MV-4-11 (cell line): ENCODE measurements around the gene HVCN1.
A peak's percentile ranks its signal among the peaks of the same experiment; 100 is the strongest.
"Not testable (repeated sequence)": the region's sequence is repeated elsewhere in the genome, so short reads cannot be mapped to it uniquely, and the experiment has no call there.

Source experiments
- DNase-seq: peaks from one replicate; lab custom pipeline; 2025; lab: John Stamatoyannopoulos, UW

The HVCN1 gene

DNA sequence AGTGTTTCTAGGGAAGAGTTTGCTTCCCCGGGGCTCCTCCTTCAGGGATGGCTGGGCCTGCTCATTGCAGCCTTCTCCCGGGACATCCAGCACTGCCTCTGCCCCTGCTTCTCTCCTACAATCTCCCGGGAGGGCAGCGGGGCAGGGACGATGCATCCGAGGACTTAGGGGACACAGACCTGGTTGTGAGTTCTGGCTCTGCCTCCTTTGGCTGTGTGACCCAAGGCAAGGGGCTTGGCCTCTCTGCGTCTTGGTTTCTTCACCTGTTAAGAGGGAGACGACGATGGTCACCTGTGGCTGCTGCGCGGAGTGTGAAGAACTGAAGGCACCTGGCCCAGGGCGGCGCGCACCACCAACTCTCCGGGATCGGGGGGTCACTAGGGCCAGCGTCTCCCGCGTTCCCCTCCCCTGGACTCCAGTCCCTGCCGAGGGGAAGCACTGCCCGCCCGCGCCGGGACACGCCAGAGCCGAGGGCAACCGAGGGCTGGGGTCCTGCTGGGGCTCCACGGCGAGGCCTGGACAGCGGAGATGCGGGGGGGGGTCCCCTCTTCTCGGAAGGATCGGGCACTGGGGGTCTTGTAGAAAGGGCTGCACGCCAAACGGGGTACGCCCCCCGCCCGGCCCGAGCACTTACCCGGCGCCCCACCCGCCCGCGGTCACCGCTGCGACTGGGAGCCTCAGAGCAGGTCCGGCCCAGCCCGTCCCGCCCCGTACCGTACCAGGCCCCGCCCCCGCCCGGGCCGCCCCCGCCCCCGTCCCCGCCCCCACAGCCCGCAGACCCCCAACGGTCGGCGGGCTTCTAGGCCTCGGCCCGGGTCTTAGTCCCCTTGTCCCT lies at the start of gene HVCN1:
HVCN1 (minus strand) TSS at position 670 of the 835 bp plus-strand sequence. CDS start 5,870 bp downstream, outside the sequence.
- DNase-seq: no peak

- no peak for DNase-seq
These were observed 48.6 kb upstream of the HVCN1 start for GRCh38 chr12:110737532-110737931.

DNA sequence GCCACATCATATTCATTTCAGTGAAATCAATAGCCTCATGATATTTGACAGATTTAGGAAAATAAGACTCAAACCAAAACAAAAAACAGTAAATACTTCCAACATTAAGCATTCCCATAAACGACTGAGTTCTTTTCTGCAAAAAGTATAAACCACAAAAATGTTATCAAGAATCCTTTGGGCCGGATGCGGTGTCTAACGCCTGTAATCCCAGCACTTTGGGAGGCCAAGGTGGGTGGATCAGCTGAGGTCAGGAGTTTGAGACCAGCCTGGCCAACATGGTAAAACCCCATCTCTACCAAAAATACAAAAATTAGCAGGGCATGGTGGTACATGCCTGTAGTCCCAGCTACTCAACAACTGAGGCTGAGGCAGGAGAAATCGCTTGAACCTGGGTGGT lies 48.1 kb upstream of the HVCN1 start:
- not testable (repeated sequence) for DNase-seq

GRCh38 chr12:110733900-110734299 lies 45.0 kb upstream of the HVCN1 start:
- no peak for DNase-seq

GRCh38 chr12:110733089-110733715 lies 44.3 kb upstream of the HVCN1 start:
- DNase-seq: peak; percentile 23

GRCh38 chr12:110732572-110732971 lies 43.7 kb upstream of the HVCN1 start:
- no peak for DNase-seq

- no peak for DNase-seq
These were observed 42.6 kb upstream of the HVCN1 start for GRCh38 chr12:110731479-110731878.

GRCh38 chr12:110728628-110729027 lies 39.7 kb upstream of the HVCN1 start:
- DNase-seq: no peak

- DNase-seq: no peak
These were observed 37.9 kb upstream of the HVCN1 start for GRCh38 chr12:110726708-110727369.

DNA sequence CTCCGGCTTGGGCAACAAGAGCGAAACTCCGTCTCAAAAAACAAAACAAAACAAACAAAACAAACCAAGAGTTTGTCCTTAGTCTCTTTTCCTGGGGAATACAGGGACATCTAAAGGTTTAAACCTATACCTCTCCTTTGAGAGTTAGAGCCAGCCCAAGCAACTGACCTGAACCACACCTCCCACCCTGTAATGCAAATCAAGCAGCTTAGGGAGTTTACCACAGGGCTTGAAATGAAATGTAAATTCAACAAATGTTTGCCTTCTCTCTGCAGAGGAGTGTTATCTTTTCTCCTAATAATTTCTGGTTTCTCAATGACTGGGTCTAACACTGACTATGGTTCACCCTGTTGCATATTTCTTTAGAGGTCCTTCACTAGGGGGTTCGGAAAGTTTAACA lies 37.1 kb upstream of the HVCN1 start:
- no peak for DNase-seq

DNA sequence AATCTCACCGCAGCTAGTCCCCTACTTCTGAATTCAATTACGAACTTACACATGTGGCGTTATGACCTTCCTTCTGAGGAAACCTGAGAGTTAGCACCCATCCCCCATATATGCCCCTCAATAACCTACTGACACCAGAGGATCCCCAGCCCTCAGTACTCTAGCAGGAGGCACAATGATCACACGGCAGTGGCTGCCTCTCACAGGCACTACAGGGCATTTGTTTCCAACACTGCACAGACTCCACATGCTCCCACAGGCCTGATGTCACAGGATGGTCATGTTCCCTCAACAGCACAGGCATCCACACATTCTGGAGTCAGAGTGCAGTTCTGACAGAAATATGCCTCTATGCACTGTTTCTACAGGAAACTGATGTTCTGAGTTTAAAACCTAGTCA lies 36.4 kb upstream of the HVCN1 start:
- DNase-seq: no peak

DNA sequence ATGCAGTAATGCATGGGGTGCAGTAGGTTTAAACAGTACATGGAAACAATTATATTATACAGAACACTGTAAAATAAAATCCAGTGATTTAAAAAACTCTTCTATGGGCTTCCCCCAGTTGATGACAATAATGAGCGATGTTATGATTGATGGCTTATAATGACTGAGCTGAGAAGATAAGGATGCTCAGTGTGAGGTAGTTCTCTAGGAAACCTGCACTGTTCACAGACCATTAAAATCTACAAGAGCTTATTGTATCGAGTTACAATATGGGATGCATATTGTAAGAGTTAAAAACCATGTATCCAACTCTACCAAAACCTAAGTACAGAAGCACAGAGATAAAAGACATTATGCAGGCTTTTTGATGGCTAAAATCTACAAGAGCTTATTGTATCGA lies 34.0 kb upstream of the HVCN1 start:
- not testable (repeated sequence) for DNase-seq

DNA sequence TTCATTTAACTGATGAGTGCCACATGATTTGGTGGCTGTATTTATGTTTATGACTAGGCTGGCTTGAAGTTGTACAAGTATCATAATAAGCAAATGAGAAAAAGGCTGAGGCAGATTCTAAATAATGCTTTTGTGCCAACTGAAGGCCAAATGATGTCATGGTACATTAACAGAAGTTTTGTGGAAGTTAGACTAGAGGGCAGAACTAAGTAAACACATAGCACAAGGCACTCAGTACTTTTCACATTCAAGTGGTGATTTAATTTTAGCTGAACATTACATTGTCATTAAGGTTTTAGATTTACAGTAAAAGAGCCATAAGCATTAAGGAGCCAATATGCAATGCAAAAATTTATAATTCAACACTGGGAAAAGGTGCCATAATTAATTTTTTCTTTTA lies 32.7 kb upstream of the HVCN1 start:
- DNase-seq: no peak

- DNase-seq: no peak
These were observed 31.6 kb upstream of the HVCN1 start for GRCh38 chr12:110720516-110720915.

- no peak for DNase-seq
These were observed 29.4 kb upstream of the HVCN1 start for GRCh38 chr12:110718222-110718908.

DNA sequence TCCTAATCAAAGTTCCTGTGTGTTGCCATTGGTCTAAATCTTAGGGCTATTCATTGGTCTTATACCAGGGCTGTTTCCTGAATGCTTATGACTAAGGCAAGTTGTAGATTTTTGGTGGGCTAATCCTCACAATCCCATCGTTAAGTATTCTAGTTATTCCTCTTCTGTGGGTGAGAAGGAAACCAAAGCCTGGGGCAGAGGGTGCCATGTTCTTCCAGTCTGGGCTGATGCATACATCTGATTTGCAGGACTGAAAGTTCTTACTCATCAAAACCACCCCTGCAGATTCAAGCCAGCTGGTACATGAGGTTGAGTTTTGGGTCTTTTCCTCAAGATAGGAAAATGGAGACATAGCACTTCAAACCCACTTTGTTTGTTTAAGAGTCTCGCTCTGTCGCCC lies 28.1 kb upstream of the HVCN1 start:
- DNase-seq: peak; percentile 13

- no peak for DNase-seq
These were observed 20.0 kb upstream of the HVCN1 start for GRCh38 chr12:110708917-110709316.

GRCh38 chr12:110705309-110705708 lies 16.4 kb upstream of the HVCN1 start:
- DNase-seq: no peak

DNA sequence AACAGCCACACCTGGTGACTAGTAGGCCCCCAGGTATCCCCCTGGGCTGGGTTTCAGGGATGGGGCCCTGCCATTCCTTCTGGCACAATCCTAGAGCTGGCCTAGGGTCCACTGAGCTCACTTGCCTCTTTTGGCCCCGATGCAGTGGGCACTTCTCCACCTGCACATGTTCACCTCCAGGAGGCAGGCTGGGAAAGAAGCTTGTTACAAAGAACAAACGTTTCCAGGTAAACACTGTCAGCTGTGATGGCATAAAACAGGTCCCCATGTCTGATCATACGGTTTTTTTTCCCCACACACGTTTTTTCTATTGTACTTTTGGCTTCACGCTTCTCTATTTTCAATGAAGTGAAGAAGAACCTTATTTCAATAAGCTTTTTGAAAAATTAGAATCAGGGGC lies 15.8 kb upstream of the HVCN1 start:
- DNase-seq: no peak

DNA sequence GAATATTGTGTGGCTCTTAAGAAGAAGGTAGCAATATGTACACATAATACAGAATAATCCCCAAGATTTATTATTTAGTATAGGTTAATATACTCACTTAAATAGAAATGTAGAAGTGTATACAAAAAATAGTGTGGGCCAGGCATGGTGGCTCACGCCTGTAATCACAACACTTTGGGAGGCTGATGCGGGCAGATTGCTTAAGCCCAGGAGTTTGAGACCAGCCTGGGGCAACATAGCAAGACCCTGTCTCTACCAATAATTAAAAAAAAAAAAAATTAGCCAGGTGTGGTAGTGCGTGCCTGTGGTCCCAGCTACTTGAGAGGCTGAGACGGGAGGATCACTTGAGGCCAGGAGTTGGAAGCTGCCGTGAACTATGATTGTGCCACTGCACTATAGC lies 15.3 kb upstream of the HVCN1 start:
- DNase-seq: no peak

DNA sequence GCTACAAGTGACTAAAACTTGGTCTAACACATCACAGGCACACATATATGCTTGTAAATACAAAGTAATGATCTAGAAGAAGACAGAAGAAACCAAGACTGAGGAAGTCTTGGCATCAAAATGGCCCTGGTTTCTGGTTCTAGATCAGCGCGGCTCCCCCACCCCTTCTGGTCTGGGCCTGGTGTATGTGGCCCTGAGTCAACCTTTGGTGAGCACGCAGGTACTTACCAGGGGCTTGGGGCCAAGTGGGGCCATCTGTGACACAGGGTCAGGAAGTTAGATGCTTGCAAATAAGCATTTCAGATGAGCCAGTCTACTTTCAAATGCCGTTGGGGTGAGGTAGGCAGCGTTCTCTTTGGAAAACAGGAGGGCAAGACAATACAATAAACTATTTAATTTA lies 13.2 kb upstream of the HVCN1 start:
- DNase-seq: no peak
